K562 (cell line): ENCODE data around the gene NUP205. TPM values are rescaled to one million over a fixed set of nuclear protein-coding genes. Genes with fewer than 3 reads are reported as not detected.
A peak's percentile ranks its signal among the peaks of the same experiment; 100 is the strongest.

ENCODE experiments used
- ARHGAP35 ChIP-seq: fragments of 450-650 bp; IDR thresholded peaks from 2 replicates; pipeline ENCODE4 v1.6.1; 2018; ENCODE audit not compliant: partially characterized antibody
- BHLHE40 ChIP-seq: IDR thresholded peaks from 2 replicates; pipeline ENCODE4 v1.6.1; 2011; ENCODE audit warnings: low read length, improper control_type of control experiment
- BRD4 ChIP-seq: fragments of 200-600 bp; sonication (generic); IDR thresholded peaks from 2 replicates; pipeline ENCODE4 v1.6.1; 2017; ENCODE audit warnings: inconsistent platforms
- CBX3 ChIP-seq, 2 experiments: IDR thresholded peaks; 1 replicate in 1 of 2; 2 replicates in 1 of 2; pipeline ENCODE4 v1.6.1; 2012; ENCODE audit warnings: inconsistent platforms in 2 of 2, low read length in 2 of 2, borderline replicate concordance in 1 of 2, control low read depth in 1 of 2
- CCAR2 ChIP-seq: fragments of 200-400 bp; formaldehyde crosslinking; IDR thresholded peaks from 2 replicates; pipeline ENCODE4 v1.6.1; 2017; ENCODE audit warnings: mild to moderate bottlenecking, low read depth, low read length
- CREM ChIP-seq: IDR thresholded peaks from 2 replicates; pipeline ENCODE4 v1.6.1; 2014; ENCODE audit warnings: antibody characterized with exemption, low read depth
- DDX20 ChIP-seq: fragments of 450-650 bp; IDR thresholded peaks from 2 replicates; pipeline ENCODE4 v1.6.1; 2016; ENCODE audit warnings: missing genetic modification characterization, low read depth, mild to moderate bottlenecking, missing compliant biosample characterization, moderate library complexity
- GABPB1 ChIP-seq: sonication (generic); formaldehyde crosslinking; IDR thresholded peaks from 2 replicates; pipeline ENCODE4 v1.8.0; 2022; ENCODE audit warnings: mild to moderate bottlenecking, missing genetic modification reagents
- HDAC8 ChIP-seq: fragments of 450-650 bp; IDR thresholded peaks from 2 replicates; pipeline ENCODE4 v1.6.1; 2016; ENCODE audit warnings: mild to moderate bottlenecking, missing genetic modification characterization, moderate library complexity, missing compliant biosample characterization
- HNRNPK ChIP-seq: fragments of 200-400 bp; formaldehyde crosslinking; IDR thresholded peaks from one replicate; pipeline ENCODE4 v1.6.1; 2018; ENCODE audit warnings: mild to moderate bottlenecking, low read depth, low read length; ENCODE audit not compliant: poor library complexity, severe bottlenecking
- HNRNPUL1 ChIP-seq: fragments of 200-400 bp; formaldehyde crosslinking; IDR thresholded peaks from 2 replicates; pipeline ENCODE4 v1.6.1; 2017; ENCODE audit warnings: low read length
- MIER1 ChIP-seq: fragments of 450-650 bp; IDR thresholded peaks from 2 replicates; pipeline ENCODE4 v1.6.1; 2016; ENCODE audit warnings: antibody characterized with exemption, mild to moderate bottlenecking, low read depth
- NR1H2 ChIP-seq: sonication (generic); formaldehyde crosslinking; IDR thresholded peaks from 2 replicates; pipeline ENCODE4 v1.4.0; 2020; ENCODE audit warnings: mild to moderate bottlenecking, missing genetic modification reagents
- RBM34 ChIP-seq: fragments of 200-400 bp; formaldehyde crosslinking; IDR thresholded peaks from 2 replicates; pipeline ENCODE4 v1.6.1; 2018; ENCODE audit warnings: low read length, borderline replicate concordance; ENCODE audit not compliant: insufficient read depth
- REST ChIP-seq, 2 experiments: fragments of 450-650 bp; formaldehyde crosslinking in 1 of 2; IDR thresholded peaks; 2 replicates each; pipeline versions ENCODE4 v1.4.0 to v1.6.1; 2014 to 2020; ENCODE audit warnings: mild to moderate bottlenecking in 2 of 2, borderline replicate concordance in 1 of 2, low read depth in 1 of 2
- RFX5 ChIP-seq: IDR thresholded peaks from 2 replicates; pipeline ENCODE4 v1.6.1; 2011; ENCODE audit warnings: low read depth, mild to moderate bottlenecking, improper control_type of control experiment, low read length
- SPI1 ChIP-seq: IDR thresholded peaks from 2 replicates; pipeline ENCODE4 v1.6.1; 2011; ENCODE audit warnings: low read depth, low read length, control low read depth, borderline replicate concordance
- TAF1 ChIP-seq: IDR thresholded peaks from 2 replicates; pipeline ENCODE4 v1.6.1; 2011; ENCODE audit warnings: mild to moderate bottlenecking, low read length, moderate library complexity; ENCODE audit not compliant: insufficient read depth, control insufficient read depth, severe bottlenecking; ENCODE audit errors: extremely low read depth
- ZEB2 ChIP-seq: fragments of 450-650 bp; IDR thresholded peaks from 2 replicates; pipeline ENCODE4 v1.6.1; 2016
- ZNF263 ChIP-seq: sonication (generic); formaldehyde crosslinking; IDR thresholded peaks from 2 replicates; pipeline ENCODE4 v1.8.0; 2022; ENCODE audit warnings: mild to moderate bottlenecking, missing genetic modification reagents, borderline replicate concordance
- ZNF511 ChIP-seq: sonication (generic); formaldehyde crosslinking; IDR thresholded peaks from 2 replicates; pipeline ENCODE4 v1.8.0; 2022; ENCODE audit warnings: mild to moderate bottlenecking, missing genetic modification reagents
- polyA plus RNA-seq, 8 experiments: library from polyadenylated mRNA; depleted of rRNA in 4 of 8; stranded (reverse) in 5 of 8; unstranded in 3 of 8; fragments of >200 nt; fragmentation: Nextera tagmentation in 2 of 8; fragmentation: Illumina TruSeq in 1 of 8; extraction: Ambion mirVana in 2 of 8; extraction: Trizol in 1 of 8; gene quantifications; 2 replicates each; pipeline versions ENCODE4 v1.2.1 to v1.2.3, GENCODE V29; 2011 to 2014; ENCODE audit warnings: inconsistent platforms in 1 of 8, missing spikeins in 1 of 8
- total RNA-seq, 7 experiments: library from RNA; depleted of rRNA in 6 of 7; stranded (reverse); fragments of >200 nt in 6 of 7; fragmentation: Illumina TruSeq in 2 of 7; extraction: Trizol in 2 of 7; gene quantifications; 2 replicates each; pipeline versions ENCODE4 v1.2.1 to v1.2.3, GENCODE V29; 2011 to 2021; ENCODE audit warnings: low replicate concordance in 1 of 7

NUP205 gene
- total and polyA plus RNA-seq, 9 of the 15 experiments (the other 6 are each of a cell fraction or from before 2014, with no cell fraction given): 101 to 282 (median 193) TPM

DNA sequence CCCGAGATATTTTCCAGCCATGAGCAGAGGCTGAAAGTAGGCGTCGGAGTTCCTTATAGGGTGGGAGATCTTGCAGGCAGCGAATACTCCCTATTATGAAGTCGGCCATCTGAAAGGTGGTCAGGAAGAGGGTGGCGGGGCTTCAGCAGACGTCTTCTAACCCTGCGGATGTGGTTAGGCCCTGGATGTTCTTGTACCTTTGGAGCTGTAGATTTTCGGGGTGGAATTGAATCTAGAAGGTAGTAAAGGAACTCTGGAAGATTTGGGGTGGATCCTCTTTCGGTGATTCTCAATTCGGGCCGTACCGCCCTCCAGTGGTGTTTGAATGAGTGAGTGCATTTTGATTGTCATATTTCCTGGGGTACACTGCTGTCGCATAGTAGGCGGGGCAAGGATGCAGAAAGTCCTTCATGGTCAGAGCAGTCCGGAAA, 635 bp downstream of the NUP205 start (continued):
- TF ChIP-seq ZEB2 (no peak), MIER1 (0 out of 2 replicates have a peak, but pooled peaks have one; percentile 75), ARHGAP35 (peak; percentile 34), RBM34 (no peak), NR1H2 (CRISPR knock-in tag) (0 out of 2 replicates have a peak, but pooled peaks have one; percentile 2), HNRNPK (no peak), RFX5 (no peak), REST (IDR thresholded peaks at IDR 0.05; ENCODE audit: borderline replicate concordance) (peak; percentile 87; the same call in 1 of the 2 replicates), REST (CRISPR knock-in tag; IDR thresholded peaks at IDR 0.05; ENCODE audit: low read depth) (no peak), DDX20 (tag) (no peak), TAF1 (peak; percentile 56), HDAC8 (tag) (no peak), GABPB1 (no peak), HNRNPUL1 (peak; percentile 59; the same call in 1 of the 2 replicates), ZNF263 (CRISPR knock-in tag) (0 out of 2 replicates have a peak, but pooled peaks have one; percentile 1), ZNF511 (CRISPR knock-in tag) (no peak; the same call in none of the 2 replicates), CREM (peak; percentile 72), CBX3 (IDR thresholded peaks at IDR 0.05; ENCODE audit: borderline replicate concordance in 1 of 2, low read length in 2 of 2) (peak in 1 of 2 experiments; percentile 76; a peak in 1 of 3 replicates), BHLHE40 (0 out of 2 replicates have a peak, but pooled peaks have one; percentile 3), SPI1 (no peak), CCAR2 (no peak; the same call in 1 of the 2 replicates), BRD4 (peak; percentile 83; the same call in 1 of the 2 replicates)
